Left renal pelvis (tissue), 4 donors: ENCODE measurements around the gene ZNF761. TPM values are rescaled to one million over a fixed set of nuclear protein-coding genes. Genes with fewer than 3 reads are reported as not detected.
"Not testable (repeated sequence)": the region's sequence is repeated elsewhere in the genome, so short reads cannot be mapped to it uniquely, and the experiment has no call there.

Experiments
- DNase-seq, 4 donors: peaks; one replicate each; pipeline ENCODE4 v3.0.0-alpha.2; 2013; ENCODE audit warnings: low read depth in 4 of 4, low spot score in 3 of 4
- polyA plus RNA-seq, 4 donors: library from polyadenylated mRNA; unstranded; fragments of 120-200 nt; gene quantifications; one replicate each; pipeline ENCODE4 v1.2.1, GENCODE V29; 2013; ENCODE audit not compliant: insufficient read length in 4 of 4

Gene ZNF761
- polyA plus RNA-seq = 10 to 100 TPM; 10.4 to 14.6 (median 14.2) TPM

DNA sequence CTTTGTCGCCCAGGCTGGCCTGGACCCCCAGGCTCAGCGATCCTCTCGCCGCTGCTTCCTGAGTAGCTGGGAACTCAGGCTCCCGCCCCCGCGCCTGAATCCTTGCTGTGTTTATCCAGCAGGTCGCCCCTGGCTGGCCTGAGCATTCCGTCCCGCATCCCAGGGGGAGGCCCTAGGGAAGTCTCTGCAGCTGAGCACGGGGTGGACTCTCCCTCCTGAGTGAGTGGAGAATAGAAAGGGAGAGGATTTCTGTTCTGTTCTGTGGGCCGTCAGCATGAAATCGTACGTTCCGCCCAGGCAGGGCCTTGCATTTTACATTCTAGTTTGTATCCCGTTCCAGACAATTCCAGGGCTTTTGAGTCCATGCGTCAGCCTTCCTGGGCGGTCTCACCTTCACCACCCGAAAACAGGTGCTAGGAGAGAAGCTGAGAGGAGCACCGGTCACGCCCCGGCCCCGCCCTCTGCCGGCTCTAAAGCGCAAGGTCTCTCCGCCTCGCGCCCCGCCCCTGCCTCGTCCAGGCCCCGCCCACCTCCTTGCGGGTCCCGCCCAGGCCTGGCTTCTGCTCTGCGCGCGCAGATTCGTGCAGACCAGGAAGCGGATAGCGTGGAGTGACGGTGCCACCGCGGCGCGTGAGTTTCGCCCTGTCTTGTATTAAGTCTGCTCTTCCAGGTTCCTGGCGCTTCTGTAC lies at the start of gene ZNF761:
Gene ZNF761 (plus strand): TSS at position 586 of the 689 bp plus-strand sequence. CDS start 15,285 bp downstream, outside the sequence.
- DNase-seq = peak; percentile 75 to 82 (median 78)

DNA sequence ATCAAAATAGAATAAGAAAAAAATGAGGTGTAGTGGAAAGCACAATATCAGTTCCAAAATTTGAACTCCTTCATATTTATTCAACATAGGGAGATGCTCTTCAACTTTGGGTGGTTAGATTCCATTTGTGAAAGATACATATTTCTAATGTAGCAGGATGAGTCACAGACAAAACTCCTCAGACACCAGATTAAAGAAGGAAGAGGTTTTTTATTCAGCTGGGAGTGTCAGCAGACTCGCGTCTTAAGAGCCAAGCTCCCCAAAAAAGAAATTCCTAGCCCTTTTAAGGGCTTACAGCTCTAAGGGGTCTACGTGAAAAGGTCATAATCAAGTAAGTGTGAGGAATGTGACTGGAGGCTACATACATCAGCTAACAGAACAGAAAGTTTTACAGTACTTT lies 43.6 kb upstream of the ZNF761 start:
- DNase-seq = no peak

DNA sequence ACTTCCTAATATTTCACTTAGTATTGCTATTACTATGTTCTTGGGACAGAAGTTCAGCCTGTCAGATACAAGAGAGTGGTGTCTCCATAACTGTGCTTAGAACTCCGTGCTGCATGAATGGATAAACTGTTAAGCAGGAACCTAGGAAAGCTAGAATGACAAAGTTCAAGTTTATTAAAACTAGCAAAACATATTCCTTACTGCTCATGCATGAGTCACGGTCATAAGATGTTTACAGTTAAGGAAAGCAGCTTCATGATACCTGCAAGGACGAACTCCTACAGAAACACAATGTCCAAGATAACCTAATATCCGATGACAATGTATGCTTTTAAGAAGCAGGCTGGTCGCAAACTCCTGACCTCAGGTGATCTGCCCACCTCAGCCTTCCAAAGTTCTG lies 42.9 kb upstream of the ZNF761 start:
- DNase-seq = no peak

DNA sequence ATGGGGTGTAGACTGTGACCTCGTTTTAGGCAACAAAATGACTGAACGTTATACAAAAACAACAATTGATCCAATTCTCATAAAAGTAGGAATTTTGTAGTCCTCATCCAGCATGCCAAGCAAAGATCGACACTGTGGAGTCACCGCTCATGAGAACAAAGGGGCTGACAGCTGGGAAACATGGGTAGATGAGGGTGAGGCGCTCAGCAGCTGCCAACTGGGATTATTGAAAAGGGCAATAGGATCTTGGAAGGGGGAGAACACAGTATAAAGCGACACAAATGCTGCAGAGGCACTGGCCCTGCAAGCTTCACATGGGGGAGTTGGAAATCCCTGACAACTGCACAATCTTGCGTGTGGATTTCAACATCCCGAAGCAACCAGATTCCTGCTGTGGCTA lies 42.2 kb upstream of the ZNF761 start:
- DNase-seq = no peak

DNA sequence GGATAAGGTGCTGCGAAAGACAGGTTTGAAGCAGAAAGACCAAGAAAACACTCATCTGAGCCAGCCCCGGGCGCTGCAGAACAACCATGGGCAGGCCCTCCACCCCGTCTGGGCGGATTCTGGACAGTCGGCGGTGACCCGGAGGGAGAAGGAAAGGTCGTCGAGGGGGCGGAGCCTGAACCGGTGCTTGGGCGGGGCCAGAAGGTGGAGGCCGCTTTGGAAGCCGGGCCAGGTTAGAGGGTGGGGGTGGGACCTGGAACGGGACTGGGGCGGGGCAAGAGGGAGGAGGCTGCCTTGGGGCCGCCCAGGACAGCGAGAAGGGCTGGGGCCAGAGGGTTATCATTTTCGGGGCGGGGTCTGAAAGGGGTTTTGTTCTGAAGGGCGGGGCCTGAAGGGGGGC lies 41.8 kb upstream of the ZNF761 start:
- no peak for DNase-seq

DNA sequence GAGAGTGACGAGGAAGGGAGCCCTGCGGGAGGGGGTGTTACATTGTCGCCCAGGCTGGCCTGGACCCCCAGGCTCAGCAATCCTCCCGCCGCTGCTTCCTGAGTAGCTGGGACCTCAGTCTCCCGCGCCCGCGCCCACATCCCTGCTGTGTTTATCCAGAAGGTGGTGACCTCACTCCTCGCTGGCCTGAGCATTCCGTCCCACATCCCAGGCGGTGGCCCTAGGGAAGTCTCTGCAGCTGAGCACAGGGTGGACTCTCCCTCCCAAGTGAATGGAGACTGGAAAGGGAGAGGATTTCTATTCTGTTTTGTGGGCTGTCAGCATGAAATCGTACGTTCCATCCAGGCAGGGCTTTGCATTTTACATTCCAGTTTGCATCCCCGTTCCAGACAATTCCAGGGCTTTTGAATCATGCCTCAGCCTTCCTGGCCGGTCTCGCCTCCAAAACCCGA lies 37.2 kb upstream of the ZNF761 start:
- DNase-seq = no peak

DNA sequence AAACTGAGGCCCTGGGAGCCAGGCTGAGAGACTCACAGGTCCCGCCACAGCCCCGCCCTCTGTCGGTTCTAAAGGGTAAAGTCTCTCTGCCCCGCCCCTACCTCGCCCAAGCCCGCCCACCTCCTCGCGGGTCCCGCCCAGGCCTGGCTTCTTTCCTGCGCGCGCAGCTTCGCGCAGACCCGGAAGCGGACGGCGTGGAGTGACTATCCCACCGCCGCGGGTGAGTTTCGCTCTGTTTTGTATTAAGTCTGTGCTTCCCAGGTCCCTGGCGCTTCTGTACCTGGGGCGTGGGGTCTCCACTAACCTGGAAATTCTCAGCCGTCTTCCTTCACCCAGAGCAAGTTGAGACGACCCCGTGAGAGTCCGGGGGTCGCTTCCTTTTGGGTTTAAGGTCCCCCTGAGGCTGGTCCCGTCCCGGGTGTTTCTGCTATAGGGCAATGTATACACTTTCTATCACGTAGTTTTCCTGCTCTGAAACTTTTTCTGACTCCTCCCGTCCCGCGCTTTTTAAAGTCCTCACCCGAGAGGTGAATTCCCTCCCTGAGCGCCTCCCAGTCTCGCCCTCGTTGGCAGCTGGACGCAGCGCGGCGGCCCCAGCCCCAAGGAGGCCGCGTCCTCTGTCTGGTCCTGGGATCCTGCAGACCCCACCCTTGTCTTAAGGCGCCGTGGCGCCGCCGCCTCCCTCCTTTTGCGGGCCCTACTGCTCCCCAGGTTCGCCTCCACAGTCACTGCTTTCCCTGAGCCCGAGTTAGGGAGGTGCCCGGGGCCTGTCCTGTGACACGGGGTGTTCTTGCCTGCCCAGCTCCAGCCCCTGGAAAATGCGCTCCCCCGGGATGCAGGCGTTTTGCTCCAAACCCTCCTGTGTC lies 36.6 kb upstream of the ZNF761 start, which contains the start of gene ZNF765:
Gene ZNF765 (plus strand): TSS at position 176 of the 866 bp plus-strand sequence. CDS start 2,867 bp downstream, outside the sequence.
- peak; percentile 75 to 85 (median 84) for DNase-seq

DNA sequence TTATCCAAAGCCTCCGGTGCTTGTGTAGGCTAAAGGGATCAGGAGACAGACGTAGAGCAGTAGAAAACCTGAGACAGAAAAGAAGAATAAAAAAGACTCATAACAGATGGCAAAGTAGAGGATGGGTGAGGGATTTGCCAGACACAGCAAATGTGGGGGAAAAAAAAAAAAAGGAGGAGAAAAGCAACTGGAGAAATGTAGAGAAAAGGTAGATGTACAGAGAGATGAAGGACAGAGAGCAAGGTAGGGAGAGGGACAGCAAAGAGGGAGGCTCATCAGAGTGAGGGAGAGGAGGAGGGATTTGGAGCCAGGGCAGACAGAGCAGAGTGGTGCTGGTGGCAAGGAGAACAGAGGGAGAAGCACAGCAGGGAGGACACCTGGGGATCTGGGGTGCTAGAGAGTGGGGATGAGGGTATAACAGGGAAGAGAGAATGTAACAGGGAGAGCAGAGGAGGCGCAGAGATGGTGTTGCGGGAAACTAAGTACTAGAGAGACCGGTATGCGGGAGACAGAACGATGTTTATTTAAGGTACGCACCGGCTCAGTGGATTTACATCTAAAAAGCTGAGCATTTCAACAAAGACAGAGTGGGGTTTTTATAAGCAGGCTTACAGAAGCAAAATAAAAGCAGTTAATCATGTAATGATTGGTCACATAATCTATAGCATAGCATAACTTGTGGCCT lies 35.8 kb upstream of the ZNF761 start:
- DNase-seq = not testable (repeated sequence)

DNA sequence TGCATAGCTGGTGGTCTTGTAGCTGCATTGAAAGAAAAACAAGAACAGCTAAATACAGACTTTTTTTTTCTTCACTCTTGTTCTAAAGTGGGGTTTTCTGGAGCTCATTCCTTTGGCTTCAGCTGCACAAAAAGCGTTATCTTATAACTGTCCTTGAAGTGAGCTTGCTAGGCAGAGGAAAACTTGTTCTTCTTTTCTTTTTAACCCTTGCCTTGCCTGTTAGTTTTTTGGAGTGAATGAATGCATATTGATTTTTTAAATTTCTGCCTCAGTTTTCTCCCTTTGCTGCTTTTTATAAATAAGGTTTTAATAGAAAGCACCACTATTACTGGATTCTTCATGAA lies 35.3 kb upstream of the ZNF761 start:
- no peak for DNase-seq

DNA sequence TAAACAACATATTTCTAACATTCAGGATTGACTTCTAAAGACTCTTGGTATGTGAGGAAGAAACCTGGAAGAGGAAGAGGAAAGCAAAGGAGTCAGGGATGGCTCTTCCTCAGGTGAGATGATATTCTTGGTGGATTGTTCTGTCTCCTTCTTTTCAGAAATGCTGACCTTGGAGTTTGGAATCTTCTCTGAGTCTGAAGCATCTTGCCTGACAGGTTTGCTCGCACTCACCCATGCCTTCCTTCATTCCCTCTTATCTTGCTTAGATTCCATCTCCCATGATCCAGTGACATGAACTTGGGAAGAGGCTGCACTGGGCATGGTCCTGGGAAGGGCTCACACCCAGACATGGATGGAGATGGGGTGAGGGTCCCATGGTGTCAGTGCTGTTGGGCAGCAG lies 33.9 kb upstream of the ZNF761 start:
- DNase-seq = not testable (repeated sequence)

DNA sequence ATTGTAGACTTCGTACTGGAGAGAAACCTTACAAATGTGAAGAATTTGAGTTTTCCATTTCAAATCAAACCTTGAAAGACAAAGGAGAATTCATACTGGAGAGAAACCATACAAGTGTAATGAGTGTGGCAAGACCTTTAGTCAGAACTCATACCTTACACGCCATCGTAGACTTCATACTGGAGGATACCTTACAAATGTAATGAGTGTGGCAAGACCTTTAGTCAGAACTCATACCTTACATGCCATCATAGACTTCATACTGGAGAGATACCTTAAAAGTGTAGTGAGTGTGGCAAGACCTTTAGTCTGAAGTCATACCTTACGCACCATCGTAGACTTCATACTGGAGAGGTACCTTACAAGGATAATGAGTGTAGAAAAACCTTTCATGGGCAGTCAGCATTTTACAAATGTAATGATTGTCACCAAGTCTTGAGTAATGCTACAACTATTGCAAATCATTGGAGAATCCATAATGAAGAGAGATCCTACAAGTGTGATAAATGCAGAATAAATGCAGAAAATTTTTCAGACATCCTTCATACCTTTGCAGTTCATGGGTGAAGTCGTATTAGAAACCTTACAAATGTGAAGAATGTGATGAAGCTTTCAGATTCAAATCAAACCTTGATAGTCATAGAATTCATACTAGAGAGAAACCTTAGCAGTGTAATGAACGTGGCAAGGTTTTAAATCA lies 22.1 kb upstream of the ZNF761 start:
- no peak for DNase-seq

DNA sequence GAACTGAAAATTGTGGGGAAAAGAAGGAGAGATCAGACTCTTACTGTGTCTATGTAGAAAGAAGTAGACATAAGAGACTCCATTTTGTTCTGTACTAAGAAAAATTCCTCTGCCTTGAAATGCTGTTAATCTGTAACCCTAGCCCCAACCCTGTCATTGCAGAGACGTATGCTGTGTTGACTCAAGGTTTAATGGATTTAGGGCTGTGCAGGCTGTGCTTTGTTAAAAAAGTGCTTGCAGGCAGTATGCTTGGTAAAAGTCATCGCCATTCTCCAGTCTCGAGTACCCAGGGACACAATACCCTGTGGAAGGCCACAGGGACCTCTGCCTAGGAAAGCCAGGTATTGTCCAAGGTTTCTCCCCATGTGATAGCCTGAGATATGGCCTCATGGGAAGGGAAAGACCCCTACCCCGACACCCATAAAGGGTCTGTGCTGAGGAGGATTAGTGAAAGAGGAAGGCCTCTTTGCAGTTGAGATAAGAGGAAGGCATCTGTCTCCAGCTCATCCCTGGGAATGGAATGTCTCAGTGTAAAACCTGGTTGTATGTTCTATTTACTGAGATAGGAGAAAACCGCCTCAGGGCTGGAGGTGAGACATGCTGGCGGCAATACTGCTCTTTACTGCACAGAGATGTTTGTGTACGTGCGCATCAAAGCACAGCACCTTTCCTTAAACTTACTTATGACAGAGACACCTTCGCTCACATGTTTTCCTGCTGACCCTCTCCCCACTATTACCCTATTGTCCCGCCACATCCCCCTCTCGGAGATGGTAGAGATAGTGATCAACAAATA lies 11.1 kb upstream of the ZNF761 start:
- peak in 1 of 4 donors; percentile 18 for DNase-seq

DNA sequence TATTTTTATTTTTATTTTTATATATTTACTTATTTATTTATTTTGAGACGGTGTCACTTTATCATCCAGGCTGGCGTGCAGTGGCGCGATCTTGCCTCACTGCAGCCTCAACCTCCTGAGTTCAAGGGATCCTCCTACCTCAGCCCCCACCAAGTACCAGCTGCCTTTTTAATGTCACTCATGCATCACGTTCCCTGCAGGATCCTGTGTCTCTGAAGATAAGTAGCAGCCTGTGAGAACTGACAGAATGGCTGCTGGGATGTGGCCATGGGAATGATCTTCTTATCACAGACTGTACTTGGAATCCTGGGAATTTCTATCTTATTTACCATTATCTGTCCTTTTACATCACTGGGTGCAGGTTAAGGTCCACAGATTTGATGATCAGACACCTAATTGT lies 9.2 kb upstream of the ZNF761 start:
- no peak for DNase-seq

DNA sequence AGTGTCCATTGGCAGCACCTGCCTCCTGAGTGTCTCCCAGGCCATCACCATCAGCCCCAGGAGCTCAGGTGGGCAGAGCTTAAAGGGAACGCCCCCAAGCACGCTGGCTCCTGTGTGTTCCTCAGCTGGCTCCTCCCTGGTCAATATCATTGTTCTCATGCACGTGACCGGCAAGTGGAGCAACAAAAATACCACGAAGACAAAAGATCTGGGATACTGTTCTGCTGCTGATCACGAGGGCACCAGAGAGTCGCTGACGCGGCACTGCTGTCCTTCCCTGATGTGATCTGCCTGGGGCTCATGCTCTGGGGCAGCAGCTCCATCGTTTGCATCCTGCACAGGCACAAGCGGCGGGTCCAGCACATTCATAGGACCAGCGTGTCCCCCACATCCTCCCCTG lies 8.7 kb upstream of the ZNF761 start:
- not testable (repeated sequence) for DNase-seq

DNA sequence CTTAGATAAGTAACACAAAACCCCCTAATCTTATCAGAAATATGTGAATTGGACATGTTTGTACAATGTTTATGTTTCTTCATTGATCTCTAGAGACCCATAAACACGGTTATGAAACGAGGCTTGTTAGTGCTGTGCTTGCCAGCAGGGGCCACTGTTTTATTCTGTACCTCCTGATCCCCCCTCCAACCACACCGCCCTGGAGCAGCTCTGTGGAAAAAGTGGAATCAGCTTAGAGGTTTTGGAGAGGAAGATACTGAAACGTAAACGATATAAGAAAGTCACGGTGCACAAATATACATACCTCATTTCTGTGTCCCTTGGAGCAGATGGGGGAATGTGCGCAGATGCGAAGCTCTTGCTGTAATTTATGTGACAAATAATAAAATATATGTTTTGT lies 8.1 kb upstream of the ZNF761 start:
- DNase-seq = peak in 2 of 4 donors; percentile 12 to 16

DNA sequence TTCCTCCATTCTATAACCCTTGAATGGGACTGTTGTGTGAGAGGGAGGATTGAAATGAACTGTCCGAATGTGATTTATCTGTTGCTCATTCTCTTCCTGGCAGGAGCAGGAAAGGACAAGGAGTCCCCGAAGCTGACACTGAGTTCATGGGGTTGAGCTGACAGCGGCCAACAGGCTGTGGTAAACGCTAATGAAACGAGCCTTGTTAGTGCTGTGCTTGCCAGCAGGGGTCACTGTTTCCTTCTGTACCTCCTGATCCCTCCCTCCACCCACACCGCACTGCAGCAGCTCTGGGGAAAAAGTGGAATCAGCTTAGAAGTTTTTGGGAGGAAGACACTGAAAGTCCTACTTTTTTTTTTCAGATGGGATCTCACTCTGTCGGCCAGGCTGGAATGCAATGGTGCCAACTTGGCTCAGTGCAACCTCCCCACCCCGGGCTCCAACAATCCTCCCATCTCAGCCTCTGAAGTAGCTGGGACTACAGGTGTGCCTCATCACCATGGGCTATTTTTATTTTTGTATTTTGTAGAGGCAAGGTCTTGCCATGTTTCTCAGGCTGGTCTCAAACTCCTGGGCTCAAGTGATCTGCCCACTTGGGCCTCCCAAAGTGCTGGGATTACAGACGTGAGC lies 6.7 kb upstream of the ZNF761 start:
- peak; percentile 49 to 64 (median 60) for DNase-seq

DNA sequence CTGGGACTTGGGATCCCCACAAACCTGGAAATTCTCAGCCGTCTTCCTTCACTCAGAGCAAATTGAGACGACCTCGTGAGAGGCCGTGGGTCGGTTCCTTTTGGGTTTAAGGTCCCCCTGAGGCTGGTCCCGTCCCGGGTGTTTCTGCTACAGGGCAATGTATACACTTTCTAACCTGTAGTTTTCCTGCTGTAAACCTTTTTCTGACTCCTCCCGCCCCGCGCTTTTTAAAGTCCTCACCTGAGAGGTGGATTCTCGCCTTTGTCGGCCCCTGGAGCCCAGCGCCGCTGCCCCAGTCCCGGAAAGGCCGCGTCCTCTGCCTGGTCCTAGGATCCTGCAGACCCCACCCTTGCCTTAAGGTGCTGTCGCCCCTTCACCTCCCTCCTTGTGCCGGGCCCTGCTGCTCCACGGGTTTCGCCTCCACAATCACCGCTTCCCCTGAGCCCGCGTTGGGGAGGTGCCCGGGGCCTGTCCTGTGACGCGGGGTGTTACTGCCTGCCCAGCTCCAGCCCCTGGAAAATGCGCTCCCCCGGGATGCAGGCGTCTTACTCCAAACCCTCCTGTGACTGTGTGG lies 391 bp downstream of the ZNF761 start:
- DNase-seq = no peak

DNA sequence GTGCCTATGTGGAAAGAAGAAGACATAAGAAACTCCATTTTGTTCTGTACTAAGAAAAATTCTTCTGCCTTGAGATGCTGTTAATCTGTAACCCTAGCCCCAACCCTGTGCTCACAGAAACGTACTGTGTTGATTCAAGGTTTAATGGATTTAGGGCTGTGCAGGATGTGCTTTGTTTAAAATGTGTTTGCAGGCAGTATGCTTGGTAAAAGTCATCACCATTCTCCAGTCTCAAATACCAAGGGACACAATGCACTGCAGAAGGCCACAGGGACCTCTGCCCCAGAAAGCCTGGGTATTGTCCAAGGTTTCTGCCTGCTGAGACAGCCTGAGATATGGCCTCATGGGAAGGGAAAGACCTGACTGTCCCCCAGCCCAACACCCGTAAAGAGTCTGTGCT lies 12.0 kb downstream of the ZNF761 start:
- not testable (repeated sequence) for DNase-seq

DNA sequence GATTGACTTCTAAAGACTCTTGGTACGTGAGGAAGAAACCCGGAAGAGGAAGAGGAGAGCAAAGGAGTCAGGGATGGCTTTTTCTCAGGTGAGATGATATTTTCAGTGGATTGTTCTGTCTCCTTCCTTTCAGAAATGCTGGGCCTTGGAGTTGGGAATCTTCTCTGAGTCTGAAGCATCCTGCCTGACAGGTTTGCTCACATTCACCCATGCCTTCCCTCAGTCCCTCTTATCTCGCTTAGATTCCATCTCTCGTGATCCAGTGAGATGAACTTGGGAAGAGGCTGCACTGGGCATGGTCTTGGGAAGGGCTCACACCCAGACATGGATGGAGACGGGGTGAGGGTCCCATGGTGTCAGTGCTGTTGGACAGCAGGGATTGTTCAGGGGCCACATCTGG lies 15.4 kb downstream of the ZNF761 start:
- not testable (repeated sequence) for DNase-seq
